ENCODE measurements around the gene PKDREJ.

PKDREJ gene

DNA sequence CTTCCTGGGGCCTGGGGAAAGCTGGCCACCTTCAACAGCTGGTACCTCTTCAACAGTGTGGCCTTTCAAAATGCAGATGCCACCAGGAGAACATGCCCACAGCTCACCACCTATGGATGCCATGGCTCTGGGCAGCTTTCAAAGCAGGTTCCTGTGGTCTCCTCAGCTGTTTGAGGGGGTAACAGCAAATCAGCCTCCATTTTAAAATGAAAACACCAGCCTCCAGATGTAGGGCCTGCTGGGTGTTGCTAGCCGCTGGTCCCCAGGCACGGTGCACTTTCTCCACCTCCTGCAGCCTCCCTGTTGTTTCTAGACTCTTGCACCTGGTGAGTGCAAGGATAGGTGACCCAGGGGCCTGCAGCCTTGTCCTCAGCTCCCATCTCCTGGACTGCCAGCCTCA lies 23.1 kb downstream of the PKDREJ start:
- H3K27ac ChIP-seq, result no peak overlapping the region
- TF ChIP-seq, protein P1, sequence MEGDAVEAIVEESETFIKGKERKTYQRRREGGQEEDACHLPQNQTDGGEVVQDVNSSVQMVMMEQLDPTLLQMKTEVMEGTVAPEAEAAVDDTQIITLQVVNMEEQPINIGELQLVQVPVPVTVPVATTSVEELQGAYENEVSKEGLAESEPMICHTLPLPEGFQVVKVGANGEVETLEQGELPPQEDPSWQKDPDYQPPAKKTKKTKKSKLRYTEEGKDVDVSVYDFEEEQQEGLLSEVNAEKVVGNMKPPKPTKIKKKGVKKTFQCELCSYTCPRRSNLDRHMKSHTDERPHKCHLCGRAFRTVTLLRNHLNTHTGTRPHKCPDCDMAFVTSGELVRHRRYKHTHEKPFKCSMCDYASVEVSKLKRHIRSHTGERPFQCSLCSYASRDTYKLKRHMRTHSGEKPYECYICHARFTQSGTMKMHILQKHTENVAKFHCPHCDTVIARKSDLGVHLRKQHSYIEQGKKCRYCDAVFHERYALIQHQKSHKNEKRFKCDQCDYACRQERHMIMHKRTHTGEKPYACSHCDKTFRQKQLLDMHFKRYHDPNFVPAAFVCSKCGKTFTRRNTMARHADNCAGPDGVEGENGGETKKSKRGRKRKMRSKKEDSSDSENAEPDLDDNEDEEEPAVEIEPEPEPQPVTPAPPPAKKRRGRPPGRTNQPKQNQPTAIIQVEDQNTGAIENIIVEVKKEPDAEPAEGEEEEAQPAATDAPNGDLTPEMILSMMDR (conservative IDR thresholded peaks at IDR 0.05), result no peak

DNA sequence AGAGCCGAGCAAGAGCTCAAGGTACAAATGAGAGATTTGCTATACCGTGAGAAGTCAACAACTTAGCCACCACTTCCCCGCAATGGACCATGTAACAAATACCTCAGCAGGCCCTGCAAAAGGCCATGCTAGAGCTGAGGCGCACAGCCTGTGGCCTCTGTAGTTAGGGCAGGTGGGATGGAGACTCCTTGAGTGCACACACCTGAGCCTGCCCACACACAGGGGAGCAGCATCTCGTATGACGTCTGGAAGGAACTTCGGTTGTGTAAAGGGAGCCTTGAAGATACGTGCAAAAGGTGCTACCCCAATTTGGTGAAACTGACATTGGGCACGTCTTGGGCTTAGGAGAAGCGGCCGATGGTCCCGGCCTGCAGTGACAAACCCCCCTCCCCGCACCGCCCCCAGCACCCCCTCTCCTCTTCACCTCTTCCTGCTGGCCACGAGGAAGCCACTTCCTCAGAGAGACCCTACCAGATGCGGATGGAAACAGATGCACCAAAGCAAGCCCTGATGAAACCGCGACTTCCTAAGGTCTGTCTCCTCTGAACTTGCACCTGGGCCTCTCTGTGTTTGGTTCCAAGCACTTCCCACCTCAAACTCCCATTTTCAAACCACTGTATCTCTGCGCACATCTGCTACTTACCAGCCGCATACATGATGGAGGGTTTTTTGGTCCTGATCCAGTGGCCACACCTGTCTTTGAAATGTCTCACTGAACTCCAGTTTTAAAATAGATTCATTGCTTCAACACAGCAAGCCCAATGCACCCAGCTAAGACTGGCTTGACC lies 23.7 kb downstream of the PKDREJ start:
- TF ChIP-seq, protein P1 (conservative IDR thresholded peaks at IDR 0.05), result no peak
- no peak overlapping the region for H3K27ac ChIP-seq

DNA sequence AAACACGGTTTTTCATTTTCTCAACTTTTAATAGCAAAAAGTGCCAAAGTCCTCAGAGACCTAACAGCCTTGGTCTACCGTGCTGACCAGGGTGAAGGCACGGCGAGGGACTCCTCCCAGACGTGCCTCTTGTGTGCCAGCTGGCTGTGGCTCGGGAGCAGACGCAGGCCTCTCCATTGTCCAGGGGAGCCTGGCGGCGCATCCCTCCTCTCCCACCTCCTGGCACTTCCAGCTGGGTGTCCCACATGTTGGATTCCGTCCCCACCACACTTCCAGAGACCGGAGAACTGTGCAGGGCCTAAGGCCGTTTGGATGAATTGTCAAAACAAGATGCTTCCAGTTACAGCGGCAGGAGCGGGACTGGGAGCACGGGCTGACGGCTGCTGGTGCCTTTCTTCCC lies 24.6 kb downstream of the PKDREJ start:
- H3K27ac ChIP-seq, result no peak overlapping the region
- TF ChIP-seq, protein P1 (conservative IDR thresholded peaks at IDR 0.05), result no peak

DNA sequence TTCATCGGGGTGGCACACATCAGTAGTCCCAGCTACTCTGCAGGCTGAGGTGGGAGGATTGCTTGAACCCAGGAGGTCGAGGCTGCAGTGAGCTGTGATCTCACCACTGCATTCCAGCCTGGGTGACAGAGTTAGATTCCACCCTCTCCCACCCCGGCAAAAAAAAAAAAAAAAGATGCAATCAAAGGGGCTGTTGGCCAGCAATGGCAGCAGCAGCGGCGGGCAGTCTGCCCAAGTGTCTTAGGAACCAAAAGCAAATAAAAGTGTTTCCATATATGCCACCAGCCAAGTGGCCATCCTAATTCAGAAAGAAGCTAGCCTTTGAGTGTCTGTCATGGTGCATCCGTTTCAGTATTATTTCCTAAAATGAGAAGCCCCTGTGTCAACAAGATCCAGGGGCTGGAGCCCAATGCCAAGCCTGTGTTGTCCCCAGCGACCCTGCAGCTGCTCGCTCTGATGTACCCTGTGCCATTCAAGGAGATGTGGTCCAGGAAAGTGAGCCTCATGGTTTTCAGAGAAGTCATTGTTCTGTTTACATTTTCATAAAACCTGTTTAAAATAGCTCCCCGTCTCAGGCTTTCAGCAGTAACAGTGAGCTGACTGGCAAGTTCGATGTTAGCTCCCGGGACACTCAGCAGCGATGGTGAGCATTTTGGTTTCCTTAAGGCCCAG lies 25.6 kb downstream of the PKDREJ start:
- no peak overlapping the region for H3K27ac ChIP-seq

DNA sequence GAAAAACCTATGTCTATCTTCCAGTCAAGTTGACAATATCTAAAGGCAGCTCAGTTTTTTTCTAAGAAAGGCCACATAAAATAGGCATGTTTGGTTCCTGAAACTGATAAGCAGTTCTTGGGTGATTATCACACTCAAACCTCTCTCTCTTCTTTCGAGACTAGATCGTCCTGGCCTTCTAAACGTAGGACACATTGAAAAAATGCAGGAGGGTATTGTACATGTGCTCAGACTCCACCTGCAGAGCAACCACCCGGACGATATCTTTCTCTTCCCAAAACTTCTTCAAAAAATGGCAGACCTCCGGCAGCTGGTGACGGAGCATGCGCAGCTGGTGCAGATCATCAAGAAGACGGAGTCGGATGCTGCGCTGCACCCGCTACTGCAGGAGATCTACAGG lies 28.2 kb downstream of the PKDREJ start:
- TF ChIP-seq, protein P1 (conservative IDR thresholded peaks at IDR 0.05), result no peak
- H3K27ac ChIP-seq, result no peak overlapping the region

More for the DNA sequence above, 25.6 kb downstream of the PKDREJ start:
- TF ChIP-seq, protein P1 (conservative IDR thresholded peaks at IDR 0.05), result no peak

DNA sequence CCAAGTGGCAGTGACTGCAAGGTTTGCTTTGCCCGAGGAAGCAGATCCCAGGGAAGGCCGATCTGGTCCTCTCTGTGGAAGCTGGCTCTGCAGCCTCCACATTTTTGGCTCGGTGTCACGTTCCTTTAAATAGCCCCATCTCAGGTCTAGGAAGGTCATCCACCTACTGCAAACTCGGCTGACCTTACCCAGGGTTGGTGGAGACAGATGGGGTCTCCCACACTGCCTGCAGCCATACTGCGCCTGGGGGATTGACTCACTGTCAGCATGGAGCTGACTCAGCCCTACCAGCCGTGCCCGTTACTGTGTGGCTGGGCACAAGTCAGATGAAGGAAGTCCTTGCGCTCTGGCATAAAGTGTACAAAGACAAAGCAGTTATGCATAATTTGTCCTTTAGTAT lies 29.9 kb downstream of the PKDREJ start:
- H3K27ac ChIP-seq, result no peak overlapping the region

DNA sequence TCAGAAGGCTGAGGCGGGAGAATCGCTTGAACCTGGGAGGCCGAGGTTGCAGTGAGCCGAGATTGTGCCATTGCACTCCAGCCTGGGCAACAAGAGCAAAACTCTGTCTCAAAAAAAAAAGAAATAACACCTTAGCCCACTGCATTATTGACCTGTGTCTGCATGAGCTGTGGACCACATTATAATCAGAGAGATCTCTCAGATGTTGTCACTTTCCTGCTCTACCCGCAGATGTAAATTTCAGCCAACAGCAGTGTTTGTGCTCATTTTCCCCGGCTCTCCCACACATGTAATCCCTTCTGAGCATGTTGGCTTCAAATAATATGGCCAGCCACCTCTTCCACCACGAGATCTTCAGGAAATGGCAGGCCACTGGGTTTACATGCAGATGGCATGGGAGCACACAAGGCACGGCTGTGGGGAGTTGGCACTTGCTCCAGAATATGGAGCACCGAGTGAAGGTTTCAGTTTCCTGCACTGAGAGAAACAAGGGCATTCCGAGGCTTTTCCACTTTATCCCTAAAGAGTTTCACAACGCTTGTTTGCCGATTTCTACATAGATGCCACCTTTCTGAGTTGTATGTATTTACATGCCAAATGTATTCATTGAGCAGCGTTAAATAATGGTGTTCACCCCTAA lies 32.8 kb downstream of the PKDREJ start:
- H3K27ac ChIP-seq, result no peak overlapping the region
- TF ChIP-seq, protein P1 (conservative IDR thresholded peaks at IDR 0.05), result no peak

More for the DNA sequence above, 29.9 kb downstream of the PKDREJ start:
- TF ChIP-seq, protein P1 (conservative IDR thresholded peaks at IDR 0.05), result no peak

Data from VCaP (cell line).